Measurements from ENCODE around the gene AK8. TPM values are rescaled to one million over a fixed set of nuclear protein-coding genes. Genes with fewer than 3 reads are reported as not detected.

AK8 gene
- total and polyA plus RNA-seq, 2 of the 4 experiments (the other 2 are of a cell fraction) = under 0.01 to 0.09 TPM

GRCh38 chr9:132849185-132849706 lies 28.8 kb downstream of the AK8 start:
- Histone ChIP-seq H2BK15ac (ENCODE audit: low read depth, low read length) (no peak overlapping the region), H4K91ac (ENCODE audit: insufficient read depth, low read depth, low read length) (no peak overlapping the region), H3K9ac (ENCODE audit: low read depth, low read length) (no peak overlapping the region), H4K8ac (ENCODE audit: low read depth in 2 of 2, low read length in 2 of 2) (no peak overlapping the region), H2AK5ac (ENCODE audit: low read depth, low read length) (no peak overlapping the region), H3K9me1 (ENCODE audit: insufficient read depth, low read length) (no peaks in the 10 kb centered on the region), H4K20me1 (ENCODE audit: insufficient read depth, low read length) (no peaks in the 10 kb centered on the region), H3K4me1 (ENCODE audit: control insufficient read depth, insufficient read depth, low read length) (no peaks in the 10 kb centered on the region), H2AK9ac (replicated peaks; ENCODE audit: low read depth, low read length, poor library complexity) (no peak overlapping the region), H2BK5ac (ENCODE audit: low read depth, low read length, poor library complexity, severe bottlenecking) (no peak overlapping the region), H3K4me2 (ENCODE audit: low read depth, low read length) (no peak overlapping the region), H3K9me3 (ENCODE audit: control insufficient read depth, insufficient read depth, low read length) (no peaks in the 10 kb centered on the region), H3K4ac (ENCODE audit: low read depth, low read length) (no peak overlapping the region), H3K36me3 (ENCODE audit: control insufficient read depth, insufficient read depth, low read length) (no peaks in the 10 kb centered on the region), H3K14ac (replicated peaks; ENCODE audit: low read depth, low read length) (no peak overlapping the region), H3K56ac (ENCODE audit: extremely low read depth, insufficient read depth, low read length) (no peak overlapping the region), H3K23ac (ENCODE audit: low read depth, low read length) (no peak overlapping the region), H2BK20ac (ENCODE audit: low read depth, low read length) (no peak overlapping the region), H2AFZ (replicated peaks; ENCODE audit: low read length, poor library complexity) (no peak overlapping the region), H3K4me3 (ENCODE audit: insufficient read depth, low read depth, low read length) (no peak overlapping the region), H3K27ac (ENCODE audit: insufficient read depth, low read length) (no peak overlapping the region), H3K79me1 (ENCODE audit: low read depth in 1 of 2, low read length in 2 of 2) (no peaks in the 10 kb centered on the region), H3K18ac (ENCODE audit: low read depth, low read length) (no peak overlapping the region), H2BK120ac (ENCODE audit: low read depth, low read length) (no peak overlapping the region), H3K27me3 (ENCODE audit: control insufficient read depth, insufficient read depth, low read length) (peaks cover 11% of the 10 kb centered on the region), H4K5ac (ENCODE audit: low read depth, low read length) (no peak overlapping the region)
- no peak for ATAC-seq (ENCODE audit: low read depth)
- in situ Hi-C loops (cut with MboI; ENCODE audit: low sequenced_read_pairs) = no loop called here
- intact Hi-C loops (cut with micrococcal nuclease) = no loop called here
- no peak for TF ChIP-seq MAZ (IDR thresholded peaks at IDR 0.05; ENCODE audit: borderline replicate concordance, low read depth, low read length)
- no peak for TF ChIP-seq RAD21 (IDR thresholded peaks at IDR 0.05; ENCODE audit: low read length)
- no peak for TF ChIP-seq RCOR1 (IDR thresholded peaks at IDR 0.05; ENCODE audit: insufficient replicate concordance, low read length)
- no peak for TF ChIP-seq SMC3 (IDR thresholded peaks at IDR 0.05; ENCODE audit: low read depth, low read length)
- no peak for TF ChIP-seq CEBPB (IDR thresholded peaks at IDR 0.05; ENCODE audit: low read depth, low read length)
- TF ChIP-seq BHLHE40 (IDR thresholded peaks at IDR 0.05; ENCODE audit: low read depth, low read length) = no peak
- TF ChIP-seq NFE2L2 (IDR thresholded peaks at IDR 0.05; ENCODE audit: low read depth, low read length) = no peak
- TF ChIP-seq ELK1 (IDR thresholded peaks at IDR 0.05; ENCODE audit: borderline replicate concordance, low read depth, low read length) = no peak
- TF ChIP-seq MXI1 (IDR thresholded peaks at IDR 0.05; ENCODE audit: borderline replicate concordance, low read depth, low read length) = no peak
- TF ChIP-seq MAFK (IDR thresholded peaks at IDR 0.05; ENCODE audit: low read depth, low read length) = no peak
- TF ChIP-seq RFX5 (IDR thresholded peaks at IDR 0.05; ENCODE audit: low read depth, low read length) = no peak
- TF ChIP-seq USF2 (IDR thresholded peaks at IDR 0.05; ENCODE audit: low read depth, low read length) = no peak
- TF ChIP-seq POLR2A (IDR thresholded peaks at IDR 0.05; ENCODE audit: low read depth, low read length) = no peak
- no peak for TF ChIP-seq CHD1 (IDR thresholded peaks at IDR 0.05; ENCODE audit: low read depth, low read length)
- no peak for TF ChIP-seq CTCF (conservative IDR thresholded peaks at IDR 0.05; ENCODE audit: low read depth, low read length)
- TF ChIP-seq FOS (IDR thresholded peaks at IDR 0.05; ENCODE audit: low read depth, low read length) = no peak
- no TSS peak for BruUV-seq (replicated peaks)
- dilution Hi-C loops (cut with HindIII; ENCODE audit: low sequenced_read_pairs, unreplicated experiment) = no loop called here
- ChIA-PET CTCF (no interaction called here), POLR2A (ENCODE audit: unreplicated experiment) (no interaction called here)
- WGBS, 2 experiments (ENCODE audit: extremely low coverage in 2 of 2, insufficient read length in 1 of 2) = 10% methylated on average over 4 of the region's 12 CpGs; no CpG with 5 or more reads in 1 of the 2 experiments
- no peak for DNase-seq

All from IMR-90 (cell line).